Endodermal cell (in vitro differentiated cells): Measurements from ENCODE around the gene CHMP2A. TPM values are rescaled to one million over a fixed set of nuclear protein-coding genes. Genes with fewer than 3 reads are reported as not detected.

Experiments
- DNase-seq: peaks from one replicate; pipeline ENCODE4 v3.0.0-alpha.2; 2017
- H3K27ac ChIP-seq: 2 replicates; pipeline ENCODE4 v1.5.1; 2013; ENCODE audit warnings: mild to moderate bottlenecking, low read depth, low read length, moderate library complexity
- H3K27me3 ChIP-seq: 2 replicates; pipeline ENCODE4 v1.6.1; 2013; ENCODE audit warnings: mild to moderate bottlenecking, low read length, moderate library complexity; ENCODE audit not compliant: insufficient read depth, control insufficient read depth, poor library complexity, severe bottlenecking
- H3K36me3 ChIP-seq: 2 replicates; pipeline ENCODE4 v1.7.0; 2013; ENCODE audit warnings: mild to moderate bottlenecking, low read length, moderate library complexity; ENCODE audit not compliant: control insufficient read depth, insufficient read depth
- H3K4me1 ChIP-seq: one replicate; pipeline ENCODE4 v1.7.0; 2013; ENCODE audit warnings: low read length; ENCODE audit not compliant: control insufficient read depth, insufficient read depth
- H3K4me3 ChIP-seq: 2 replicates; pipeline ENCODE4 v1.5.1; 2013; ENCODE audit warnings: mild to moderate bottlenecking, low read length, moderate library complexity
- H3K9ac ChIP-seq: 2 replicates; pipeline ENCODE4 v1.6.1; 2013; ENCODE audit warnings: mild to moderate bottlenecking, low read length, moderate library complexity; ENCODE audit not compliant: poor library complexity, severe bottlenecking; ENCODE audit errors: extremely low read depth
- H3K9me3 ChIP-seq: 2 replicates; pipeline ENCODE4 v1.6.1; 2013; ENCODE audit warnings: mild to moderate bottlenecking, low read length, moderate library complexity; ENCODE audit not compliant: control insufficient read depth
- H3K27ac Mint-ChIP-seq: 2 replicates; pipeline ENCODE4 v1.8.0; 2020; ENCODE audit warnings: mixed read lengths
- H3K27me3 Mint-ChIP-seq: 2 replicates; pipeline ENCODE4 v1.8.0; 2021; ENCODE audit warnings: mild to moderate bottlenecking, mixed read lengths; ENCODE audit not compliant: insufficient read depth
- H3K36me3 Mint-ChIP-seq: 2 replicates; pipeline ENCODE4 v1.8.0; 2020; ENCODE audit warnings: low read depth, mixed read lengths
- H3K4me1 Mint-ChIP-seq: 2 replicates; pipeline ENCODE4 v1.8.0; 2020; ENCODE audit warnings: mixed read lengths
- H3K4me3 Mint-ChIP-seq: 2 replicates; pipeline ENCODE4 v1.8.0; 2020; ENCODE audit warnings: mild to moderate bottlenecking, moderate library complexity, mixed read lengths
- H3K9me3 Mint-ChIP-seq: 2 replicates; pipeline ENCODE4 v1.8.0; 2020; ENCODE audit warnings: mild to moderate bottlenecking, mixed read lengths
- CTCF ChIP-seq: fragments of 200-600 bp; sonication (generic); conservative IDR thresholded peaks from 2 replicates; pipeline ENCODE4 v1.5.0; 2021; ENCODE audit warnings: antibody characterized with exemption, mild to moderate bottlenecking
- WGBS, 2 experiments: methylation state at CpG; one replicate each; pipeline versions ENCODE4 v1.1.5 to v1.1.7; 2013; ENCODE audit warnings: missing lambda C conversion rate in 2 of 2, mixed read lengths in 1 of 2; ENCODE audit not compliant: insufficient coverage in 1 of 2, insufficient read length in 1 of 2; 5-methylcytosine and 5-hydroxymethylcytosine counted together
- total RNA-seq, 2 donors: library from RNA; stranded (reverse); fragmentation: NEBNext Ultra II Directional in 1 of 2; extraction: Animal tissue kit (Norgen Biotek cat#: 25700) in 1 of 2; gene quantifications; 2 replicates in 1 of 2; 3 replicates in 1 of 2; pipeline ENCODE4 v1.2.1, GENCODE V29; 2021

The CHMP2A gene
- total RNA-seq, 2 donors from 2014 or later = 97.7 to 147 TPM

GRCh38 chr19:58531034-58531840, 23.7 kb downstream of the CHMP2A start:
- Mint-ChIP-seq H3K27ac (no peak overlapping the region), H3K27me3 (peaks cover 23% of the 10 kb centered on the region), H3K4me3 (no peak overlapping the region), H3K36me3 (no peaks in the 10 kb centered on the region), H3K4me1 (no peaks in the 10 kb centered on the region), H3K9me3 (no peaks in the 10 kb centered on the region)
- Histone ChIP-seq H3K27me3 (peaks cover 12% of the 10 kb centered on the region), H3K27ac (no peak overlapping the region), H3K9me3 (no peaks in the 10 kb centered on the region), H3K36me3 (no peaks in the 10 kb centered on the region), H3K4me3 (no peak overlapping the region), H3K9ac (no peak overlapping the region), H3K4me1 (no peaks in the 10 kb centered on the region)
- DNase-seq = no peak
- TF ChIP-seq CTCF = no peak
- WGBS, 2 experiments = 88 to 90% methylated on average over 2 to 9 of the region's 10 CpGs

- H3K36me3 Mint-ChIP-seq = no peaks in the 10 kb centered on the region
Observed at GRCh38 chr19:58529405-58529804, 25.5 kb downstream of the CHMP2A start.

GRCh38 chr19:58522709-58523108, 32.2 kb downstream of the CHMP2A start:
- H3K27me3 ChIP-seq = no peaks in the 10 kb centered on the region
- 23 to 81% methylated on average over 2 to 3 of the region's 3 CpGs for WGBS, 2 experiments
- H3K9me3 ChIP-seq = no peaks in the 10 kb centered on the region
- DNase-seq = no peak
- Mint-ChIP-seq H3K27me3 (peaks cover 3% of the 10 kb centered on the region), H3K36me3 (peaks cover 2% of the 10 kb centered on the region), H3K4me1 (peaks cover 15% of the 10 kb centered on the region), H3K4me3 (no peak overlapping the region), H3K9me3 (no peaks in the 10 kb centered on the region), H3K27ac (peak overlapping the region; percentile 20)
- H3K4me1 ChIP-seq = peaks cover 4% of the 10 kb centered on the region
- no peak overlapping the region for H3K27ac ChIP-seq
- no peak overlapping the region for H3K4me3 ChIP-seq
- H3K36me3 ChIP-seq = no peaks in the 10 kb centered on the region
- TF ChIP-seq CTCF = no peak
- no peak overlapping the region for H3K9ac ChIP-seq

More at GRCh38 chr19:58529405-58529804, 25.5 kb downstream of the CHMP2A start:
- no peak overlapping the region for H3K4me3 Mint-ChIP-seq
- no peak for DNase-seq
- Histone ChIP-seq H3K4me3 (no peak overlapping the region), H3K9ac (no peak overlapping the region), H3K9me3 (no peaks in the 10 kb centered on the region), H3K36me3 (no peaks in the 10 kb centered on the region), H3K4me1 (no peaks in the 10 kb centered on the region), H3K27ac (no peak overlapping the region), H3K27me3 (peaks cover 12% of the 10 kb centered on the region)
- no peak overlapping the region for H3K27ac Mint-ChIP-seq
- H3K4me1 Mint-ChIP-seq = peaks cover 3% of the 10 kb centered on the region
- WGBS, 2 experiments = 93 to 100% methylated on average over 1 to 3 of the region's 3 CpGs
- H3K9me3 Mint-ChIP-seq = no peaks in the 10 kb centered on the region
- no peak for TF ChIP-seq CTCF
- H3K27me3 Mint-ChIP-seq = peaks cover 21% of the 10 kb centered on the region
